ENCODE data around the gene PRDM12.

The PRDM12 gene

DNA sequence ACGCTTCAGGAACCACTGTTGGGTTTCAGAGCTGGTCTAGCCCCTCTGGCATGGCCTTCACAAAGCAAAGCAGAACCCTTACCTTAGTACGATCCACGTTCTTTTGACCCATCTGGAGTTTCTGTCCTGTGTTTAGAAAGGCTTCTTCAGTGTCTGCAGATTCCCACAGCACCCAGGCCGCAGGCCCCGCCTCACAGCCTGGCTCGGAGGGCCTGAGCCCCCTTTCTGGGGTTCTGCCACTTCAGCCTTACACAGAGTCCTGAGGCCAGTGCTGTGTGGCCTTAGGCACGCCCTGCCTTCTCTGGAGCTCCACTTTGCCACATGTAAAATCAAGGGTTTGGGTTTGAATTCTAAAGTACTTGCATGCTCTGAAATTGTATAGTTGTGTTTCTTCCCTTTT is 31.6 kb upstream of the PRDM12 start:
- no peak for TF ChIP-seq GATA2 (IDR thresholded peaks at IDR 0.05; ENCODE audit: low read depth, low read length)
- no peak for TF ChIP-seq GATA3 (IDR thresholded peaks at IDR 0.05; ENCODE audit: low read depth, low read length)

DNA sequence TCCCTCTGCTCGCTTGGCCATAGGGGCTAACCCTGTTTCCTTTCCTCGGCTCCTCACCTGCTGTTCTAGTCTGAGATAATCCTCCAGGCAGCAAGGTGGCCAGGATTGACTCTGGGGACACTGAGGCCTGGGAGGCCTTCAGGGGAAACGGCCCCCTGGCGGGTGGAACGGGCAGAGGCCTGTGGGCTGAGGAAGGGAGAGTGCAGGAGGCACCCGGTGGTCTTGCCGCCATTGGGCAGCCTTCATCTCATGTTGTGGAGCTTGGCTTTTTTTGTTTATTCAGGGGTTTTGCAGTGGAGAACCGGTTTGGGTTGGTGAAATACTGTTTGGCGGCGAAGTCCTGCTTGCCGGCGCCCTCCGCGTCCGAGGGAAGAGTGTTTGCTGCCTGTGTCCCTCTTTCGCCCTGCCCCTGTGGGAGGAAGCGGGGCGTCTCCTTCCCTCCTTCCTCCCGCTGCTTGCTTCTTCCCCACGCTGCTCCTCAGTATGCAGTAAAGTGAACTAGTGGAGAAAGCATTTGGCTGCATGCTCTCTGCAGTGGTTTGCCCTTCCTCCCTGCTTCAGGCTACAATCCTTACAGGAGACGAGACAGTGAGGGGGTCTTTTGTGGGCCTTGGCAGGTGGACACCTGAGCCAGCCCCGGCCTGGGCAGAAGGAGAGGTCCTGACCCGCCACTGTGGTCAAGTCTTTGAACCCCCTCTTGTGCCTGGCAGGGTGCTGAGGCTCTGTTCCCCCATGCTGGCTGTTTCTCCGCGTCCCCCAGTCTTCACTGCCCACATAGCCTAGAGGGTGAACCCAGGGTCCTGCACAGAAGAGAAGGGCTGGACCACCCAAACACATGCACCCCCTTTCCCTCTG is 30.8 kb upstream of the PRDM12 start:
- TF ChIP-seq GATA3 (IDR thresholded peaks at IDR 0.05; ENCODE audit: low read depth, low read length) (no peak), GATA2 (IDR thresholded peaks at IDR 0.05; ENCODE audit: low read depth, low read length) (no peak)

DNA sequence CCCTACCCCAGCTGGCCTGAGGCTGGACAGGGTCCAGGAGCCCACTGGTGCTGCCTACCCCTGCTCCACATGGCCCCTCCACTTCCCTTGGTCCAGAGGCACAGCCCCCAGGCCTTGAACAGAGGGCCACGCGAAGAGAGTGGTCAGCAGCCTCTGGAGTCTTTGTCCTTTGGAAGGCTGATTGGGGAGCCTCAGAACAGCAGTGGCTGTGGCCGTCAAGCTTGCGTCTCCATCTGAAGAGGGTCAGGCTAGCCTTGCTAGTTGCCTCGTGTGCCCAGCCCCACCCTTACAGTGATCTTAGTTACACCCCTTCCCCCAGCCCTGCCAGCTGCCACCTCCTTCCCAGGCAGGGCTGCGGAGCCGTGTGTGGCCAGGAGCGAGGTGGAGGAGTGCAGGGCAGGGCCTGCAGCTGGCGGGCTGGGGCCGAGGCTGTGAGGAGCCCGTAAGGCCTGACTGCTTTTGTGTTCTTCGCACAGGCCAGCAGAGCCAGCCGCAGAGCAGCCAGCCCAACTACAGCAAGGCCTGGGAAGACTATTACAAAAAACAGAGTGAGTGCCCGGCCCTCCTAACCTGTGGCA is 30.1 kb upstream of the PRDM12 start:
- no peak for TF ChIP-seq GATA3 (IDR thresholded peaks at IDR 0.05; ENCODE audit: low read depth, low read length)

GRCh38 chr9:130634801-130635200 is 29.6 kb upstream of the PRDM12 start:
- TF ChIP-seq GATA3 (IDR thresholded peaks at IDR 0.05; ENCODE audit: low read depth, low read length) = no peak

- TF ChIP-seq GATA2 (IDR thresholded peaks at IDR 0.05; ENCODE audit: low read depth, low read length) (no peak), GATA3 (IDR thresholded peaks at IDR 0.05; ENCODE audit: low read depth, low read length) (no peak)
Measured at GRCh38 chr9:130635306-130635705, 29.1 kb upstream of the PRDM12 start.

GRCh38 chr9:130635721-130636647 is 28.4 kb upstream of the PRDM12 start:
- TF ChIP-seq GATA3 (IDR thresholded peaks at IDR 0.05; ENCODE audit: low read depth, low read length) (no peak), GATA2 (IDR thresholded peaks at IDR 0.05; ENCODE audit: low read depth, low read length) (no peak)

DNA sequence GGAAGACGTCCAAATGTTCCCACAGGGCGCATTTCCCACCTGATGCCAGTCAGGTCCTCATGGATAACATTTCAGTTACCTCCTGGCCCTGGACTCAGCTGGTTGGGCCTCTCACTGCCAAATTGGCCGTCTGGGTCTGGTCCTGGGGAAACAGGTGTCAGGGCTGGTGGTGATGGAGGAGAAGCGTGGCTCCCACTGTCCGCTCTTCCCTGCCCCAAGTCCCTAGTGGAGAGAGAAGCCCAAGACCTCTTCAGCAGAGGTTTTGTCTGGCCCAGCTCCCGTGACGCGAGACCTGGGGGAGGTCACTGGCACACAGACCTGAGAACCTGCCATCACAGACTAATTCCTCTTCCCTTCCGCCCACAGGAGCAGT is 27.8 kb upstream of the PRDM12 start:
- TF ChIP-seq GATA3 (IDR thresholded peaks at IDR 0.05; ENCODE audit: low read depth, low read length) (no peak), GATA2 (IDR thresholded peaks at IDR 0.05; ENCODE audit: low read depth, low read length) (no peak)

DNA sequence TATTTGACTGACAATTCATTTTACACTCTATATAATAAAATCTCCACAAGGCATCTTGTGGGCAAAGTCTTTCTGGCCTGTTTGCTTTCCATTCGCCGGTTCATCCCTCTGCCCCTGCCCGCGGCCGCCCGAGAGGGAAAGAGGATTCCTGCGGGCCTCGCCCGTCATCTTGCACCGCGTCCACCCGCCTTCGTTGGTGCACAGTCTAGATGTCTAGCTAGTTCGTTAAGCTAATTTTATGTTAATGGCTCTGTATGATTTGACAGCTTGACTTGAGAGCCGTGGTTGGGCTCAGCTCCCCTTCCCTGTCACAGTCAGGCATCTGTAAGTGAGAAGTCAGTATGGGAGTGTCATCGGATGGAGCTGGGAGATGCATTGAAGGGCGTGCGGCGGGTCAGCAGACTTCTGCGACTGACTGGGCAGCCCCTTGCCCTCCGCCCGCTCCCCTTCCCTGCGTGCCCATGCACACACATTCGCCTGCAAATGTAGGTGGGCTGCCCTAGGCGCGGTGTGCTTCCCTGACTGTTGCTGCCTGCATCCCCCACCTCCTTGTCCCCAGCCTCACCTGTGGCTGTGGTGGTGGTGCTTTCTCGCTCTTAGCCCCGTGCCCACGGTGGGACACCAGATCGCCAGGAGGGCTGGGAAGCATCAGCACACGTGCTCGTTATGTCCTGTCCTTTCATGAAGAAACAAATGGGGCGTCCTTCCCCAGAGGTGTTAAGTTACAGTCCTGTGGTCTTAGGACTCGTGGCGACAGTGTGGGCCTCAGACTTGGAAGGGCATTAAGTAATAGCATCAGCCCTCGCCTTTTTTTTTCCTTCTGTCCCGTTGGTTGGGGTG is 25.9 kb upstream of the PRDM12 start:
- TF ChIP-seq GATA3 (IDR thresholded peaks at IDR 0.05; ENCODE audit: low read depth, low read length) (no peak), GATA2 (IDR thresholded peaks at IDR 0.05; ENCODE audit: low read depth, low read length) (no peak)

DNA sequence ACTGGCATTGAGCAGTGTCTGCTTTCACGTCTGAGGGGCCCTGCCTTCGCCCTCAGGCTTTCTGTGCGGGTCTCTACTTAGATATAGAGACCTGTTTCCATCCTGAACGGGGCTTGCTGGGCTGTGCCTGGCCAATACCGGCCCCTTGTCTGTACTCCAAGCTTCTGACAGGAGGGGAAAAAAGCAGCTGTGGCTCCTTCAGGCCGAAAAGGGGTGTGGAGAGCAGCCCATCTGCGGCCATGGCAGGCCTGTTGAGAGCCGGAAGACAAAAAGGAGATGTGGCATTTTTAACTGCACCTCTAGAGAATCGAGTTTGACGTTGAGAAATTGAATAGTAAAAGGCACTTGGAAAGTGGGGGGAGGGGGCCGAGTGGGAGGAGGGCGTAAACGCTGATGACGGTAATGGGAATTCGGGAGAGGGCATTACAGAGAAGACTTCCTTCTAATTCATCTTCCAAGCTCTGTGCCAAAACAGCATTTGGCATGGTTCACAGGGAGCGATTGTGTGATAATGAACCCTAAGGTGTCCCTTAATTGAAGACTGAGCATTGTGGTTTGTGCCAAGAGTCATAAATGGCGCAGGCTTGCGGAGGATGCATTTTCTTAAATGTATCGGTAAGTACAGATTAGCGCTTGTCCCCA is 25.1 kb upstream of the PRDM12 start:
- no peak for TF ChIP-seq GATA3 (IDR thresholded peaks at IDR 0.05; ENCODE audit: low read depth, low read length)
- no peak for TF ChIP-seq GATA2 (IDR thresholded peaks at IDR 0.05; ENCODE audit: low read depth, low read length)

- TF ChIP-seq GATA2 (IDR thresholded peaks at IDR 0.05; ENCODE audit: low read depth, low read length) (no peak), GATA3 (IDR thresholded peaks at IDR 0.05; ENCODE audit: low read depth, low read length) (no peak)
Measured at GRCh38 chr9:130639866-130640555, 24.4 kb upstream of the PRDM12 start.

- no peak for TF ChIP-seq GATA2 (IDR thresholded peaks at IDR 0.05; ENCODE audit: low read depth, low read length)
- TF ChIP-seq GATA3 (IDR thresholded peaks at IDR 0.05; ENCODE audit: low read depth, low read length) = no peak
Measured at GRCh38 chr9:130640681-130641080, 23.7 kb upstream of the PRDM12 start.

DNA sequence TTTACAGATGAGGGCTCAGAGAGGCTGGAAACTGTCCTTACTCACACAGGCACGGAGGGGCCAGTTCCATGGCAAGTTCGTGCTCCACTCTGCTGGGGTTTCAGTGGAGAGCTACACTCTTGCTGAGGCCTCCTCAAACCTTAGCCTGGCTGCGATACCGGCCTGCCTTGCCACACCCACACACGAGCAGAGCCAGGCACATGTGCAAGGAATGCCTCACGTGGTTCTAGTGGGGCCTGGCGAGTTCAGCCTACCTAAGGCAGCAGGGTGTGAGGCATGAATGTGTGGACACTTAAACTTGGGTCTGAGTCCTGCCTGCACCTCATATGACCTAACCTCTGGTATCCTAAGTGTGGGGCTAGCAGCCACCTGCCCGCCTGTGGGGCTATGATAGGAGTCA is 21.5 kb upstream of the PRDM12 start:
- no peak for TF ChIP-seq GATA2 (IDR thresholded peaks at IDR 0.05; ENCODE audit: low read depth, low read length)
- no peak for TF ChIP-seq GATA3 (IDR thresholded peaks at IDR 0.05; ENCODE audit: low read depth, low read length)

GRCh38 chr9:130651221-130651620 is 13.2 kb upstream of the PRDM12 start:
- no peak for TF ChIP-seq GATA2 (IDR thresholded peaks at IDR 0.05; ENCODE audit: low read depth, low read length)
- TF ChIP-seq GATA3 (IDR thresholded peaks at IDR 0.05; ENCODE audit: low read depth, low read length) = no peak
